A172 (cell line): ENCODE results near the gene CENPF. TPM values are rescaled to one million over a fixed set of nuclear protein-coding genes. Genes with fewer than 3 reads are reported as not detected.
"Not testable (repeated sequence)": the region's sequence is repeated elsewhere in the genome, so short reads cannot be mapped to it uniquely, and the experiment has no call there.

Experiments
- DNase-seq: peaks from one replicate; pipeline ENCODE4 v3.0.0-alpha.2; 2015; ENCODE audit warnings: low spot score
- total RNA-seq: library from RNA; depleted of rRNA; stranded (reverse); fragments of >200 nt; shearing (Covaris generic); gene quantifications from 2 replicates; pipeline ENCODE4 v1.2.3, GENCODE V29; 2014; rRNA removed

The CENPF gene, protein sequence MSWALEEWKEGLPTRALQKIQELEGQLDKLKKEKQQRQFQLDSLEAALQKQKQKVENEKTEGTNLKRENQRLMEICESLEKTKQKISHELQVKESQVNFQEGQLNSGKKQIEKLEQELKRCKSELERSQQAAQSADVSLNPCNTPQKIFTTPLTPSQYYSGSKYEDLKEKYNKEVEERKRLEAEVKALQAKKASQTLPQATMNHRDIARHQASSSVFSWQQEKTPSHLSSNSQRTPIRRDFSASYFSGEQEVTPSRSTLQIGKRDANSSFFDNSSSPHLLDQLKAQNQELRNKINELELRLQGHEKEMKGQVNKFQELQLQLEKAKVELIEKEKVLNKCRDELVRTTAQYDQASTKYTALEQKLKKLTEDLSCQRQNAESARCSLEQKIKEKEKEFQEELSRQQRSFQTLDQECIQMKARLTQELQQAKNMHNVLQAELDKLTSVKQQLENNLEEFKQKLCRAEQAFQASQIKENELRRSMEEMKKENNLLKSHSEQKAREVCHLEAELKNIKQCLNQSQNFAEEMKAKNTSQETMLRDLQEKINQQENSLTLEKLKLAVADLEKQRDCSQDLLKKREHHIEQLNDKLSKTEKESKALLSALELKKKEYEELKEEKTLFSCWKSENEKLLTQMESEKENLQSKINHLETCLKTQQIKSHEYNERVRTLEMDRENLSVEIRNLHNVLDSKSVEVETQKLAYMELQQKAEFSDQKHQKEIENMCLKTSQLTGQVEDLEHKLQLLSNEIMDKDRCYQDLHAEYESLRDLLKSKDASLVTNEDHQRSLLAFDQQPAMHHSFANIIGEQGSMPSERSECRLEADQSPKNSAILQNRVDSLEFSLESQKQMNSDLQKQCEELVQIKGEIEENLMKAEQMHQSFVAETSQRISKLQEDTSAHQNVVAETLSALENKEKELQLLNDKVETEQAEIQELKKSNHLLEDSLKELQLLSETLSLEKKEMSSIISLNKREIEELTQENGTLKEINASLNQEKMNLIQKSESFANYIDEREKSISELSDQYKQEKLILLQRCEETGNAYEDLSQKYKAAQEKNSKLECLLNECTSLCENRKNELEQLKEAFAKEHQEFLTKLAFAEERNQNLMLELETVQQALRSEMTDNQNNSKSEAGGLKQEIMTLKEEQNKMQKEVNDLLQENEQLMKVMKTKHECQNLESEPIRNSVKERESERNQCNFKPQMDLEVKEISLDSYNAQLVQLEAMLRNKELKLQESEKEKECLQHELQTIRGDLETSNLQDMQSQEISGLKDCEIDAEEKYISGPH (N-terminal part only)
- 149 and 175 TPM in 2 replicates for total RNA-seq

DNA sequence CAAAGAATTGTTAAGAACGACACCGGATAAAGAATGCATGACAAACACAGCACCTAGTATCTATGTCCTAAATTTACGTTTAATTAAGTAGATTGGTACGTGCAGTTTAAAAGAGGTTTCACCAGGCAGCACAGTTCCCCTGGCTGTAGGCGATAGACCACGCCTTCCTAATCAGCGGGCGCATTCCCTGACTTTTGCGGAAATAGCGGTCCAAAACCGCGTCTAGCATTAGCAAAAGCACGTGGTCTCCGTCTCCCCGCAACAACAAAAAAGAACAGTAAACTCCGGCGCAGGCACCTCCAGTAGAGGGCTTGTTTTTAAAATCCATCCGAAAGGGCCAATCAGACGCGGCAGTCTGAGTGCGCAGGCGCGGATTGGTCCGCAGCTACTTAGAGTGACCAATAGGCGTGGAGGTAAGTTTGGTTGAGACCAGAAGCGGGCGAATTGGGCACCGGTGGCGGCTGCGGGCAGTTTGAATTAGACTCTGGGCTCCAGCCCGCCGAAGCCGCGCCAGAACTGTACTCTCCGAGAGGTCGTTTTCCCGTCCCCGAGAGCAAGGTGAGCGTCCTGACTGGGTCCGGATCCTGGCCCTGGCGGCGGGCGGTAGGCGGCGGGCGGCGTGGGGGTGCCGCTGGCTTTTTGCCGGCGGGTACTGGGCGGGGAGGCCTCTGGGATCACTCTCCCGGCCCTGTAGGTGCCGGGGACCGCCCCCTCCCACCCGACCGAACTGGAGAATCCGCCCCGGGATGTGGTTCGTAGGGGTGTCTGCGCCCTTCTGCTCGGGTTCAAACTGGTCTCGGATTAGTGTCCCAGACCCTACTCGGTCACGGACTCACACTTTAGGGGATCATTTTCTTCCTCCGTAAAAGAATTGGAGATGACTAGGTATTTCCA lies at the start of gene CENPF:
TSS of gene CENPF (plus strand) at position 432 of the 894 bp plus-strand sequence. CDS start 10,560 bp downstream, outside the sequence.
- peak; percentile 100 for DNase-seq

DNA sequence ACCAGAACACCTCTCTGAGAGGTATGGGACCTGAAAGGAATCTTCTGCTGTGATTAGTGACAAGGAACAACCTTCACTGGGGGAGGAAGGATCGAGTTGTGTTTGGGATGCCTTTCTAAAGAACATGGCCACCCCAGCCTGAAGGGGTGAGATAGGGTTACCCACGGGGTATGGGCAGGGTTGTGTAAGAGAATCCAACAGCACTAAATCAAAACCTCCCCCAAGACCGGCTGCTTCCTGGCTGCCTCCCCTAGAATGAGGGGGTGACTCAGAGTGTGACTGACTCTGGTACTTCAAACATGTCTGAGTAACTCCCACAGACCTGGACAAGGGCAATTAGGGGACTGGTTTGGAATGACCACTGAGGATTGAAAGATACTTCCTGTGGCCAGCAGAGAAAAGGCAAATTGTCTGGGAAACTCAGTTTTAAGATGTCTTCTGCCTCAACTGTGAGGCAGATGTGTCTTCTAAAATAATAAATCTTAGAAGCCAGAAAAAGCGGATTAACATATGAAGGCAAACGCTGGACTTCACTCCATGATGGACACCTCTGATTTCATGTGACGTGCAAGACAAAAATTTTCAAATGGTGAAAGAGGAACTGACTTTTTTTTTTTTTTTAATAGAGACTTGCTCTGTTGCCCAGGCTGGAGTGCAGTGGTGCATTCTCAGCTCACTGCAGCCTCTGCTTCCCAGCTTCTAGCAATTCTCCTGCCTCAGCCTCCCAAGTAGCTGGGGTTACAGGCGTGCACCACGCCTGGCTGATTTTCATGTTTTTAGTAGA lies 44.9 kb upstream of the CENPF start:
- peak; percentile 98 for DNase-seq

DNA sequence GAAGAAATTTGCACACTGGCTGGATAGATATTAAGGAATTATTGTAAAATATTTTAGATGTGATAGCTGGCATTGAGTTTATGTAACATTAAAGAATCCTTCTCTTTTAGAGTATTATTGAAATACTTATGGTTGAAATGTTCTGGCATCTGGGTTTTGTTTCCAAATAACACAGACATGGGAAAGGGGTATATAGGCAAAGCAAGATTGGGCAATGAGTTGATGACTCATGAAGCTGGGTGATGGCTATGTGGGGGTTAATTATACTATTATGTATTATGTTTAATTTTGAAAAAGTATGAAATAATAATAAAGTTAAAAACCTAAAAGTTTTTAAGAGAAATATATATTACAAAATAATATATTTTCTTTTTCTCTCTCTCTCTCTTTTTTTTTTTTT lies 39.1 kb upstream of the CENPF start:
- no peak for DNase-seq

DNA sequence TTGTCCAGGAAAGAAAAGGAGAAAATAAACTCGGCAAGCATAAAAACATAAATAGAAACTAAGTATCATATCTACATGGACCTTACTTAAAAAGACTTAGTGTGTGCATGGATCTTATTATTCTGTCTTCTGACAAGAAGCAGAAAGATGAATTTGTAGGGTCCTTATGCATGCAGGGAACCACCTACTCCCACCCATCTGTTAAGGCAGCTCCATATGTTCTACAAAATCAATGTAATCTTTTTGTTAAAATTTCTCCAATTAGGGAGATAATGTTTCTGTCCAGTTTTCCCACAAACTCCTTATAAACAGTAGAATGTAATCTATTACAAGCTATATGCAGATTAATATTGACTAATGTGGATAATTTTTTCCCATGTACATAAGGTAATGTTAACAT lies 37.7 kb upstream of the CENPF start:
- DNase-seq = no peak

DNA sequence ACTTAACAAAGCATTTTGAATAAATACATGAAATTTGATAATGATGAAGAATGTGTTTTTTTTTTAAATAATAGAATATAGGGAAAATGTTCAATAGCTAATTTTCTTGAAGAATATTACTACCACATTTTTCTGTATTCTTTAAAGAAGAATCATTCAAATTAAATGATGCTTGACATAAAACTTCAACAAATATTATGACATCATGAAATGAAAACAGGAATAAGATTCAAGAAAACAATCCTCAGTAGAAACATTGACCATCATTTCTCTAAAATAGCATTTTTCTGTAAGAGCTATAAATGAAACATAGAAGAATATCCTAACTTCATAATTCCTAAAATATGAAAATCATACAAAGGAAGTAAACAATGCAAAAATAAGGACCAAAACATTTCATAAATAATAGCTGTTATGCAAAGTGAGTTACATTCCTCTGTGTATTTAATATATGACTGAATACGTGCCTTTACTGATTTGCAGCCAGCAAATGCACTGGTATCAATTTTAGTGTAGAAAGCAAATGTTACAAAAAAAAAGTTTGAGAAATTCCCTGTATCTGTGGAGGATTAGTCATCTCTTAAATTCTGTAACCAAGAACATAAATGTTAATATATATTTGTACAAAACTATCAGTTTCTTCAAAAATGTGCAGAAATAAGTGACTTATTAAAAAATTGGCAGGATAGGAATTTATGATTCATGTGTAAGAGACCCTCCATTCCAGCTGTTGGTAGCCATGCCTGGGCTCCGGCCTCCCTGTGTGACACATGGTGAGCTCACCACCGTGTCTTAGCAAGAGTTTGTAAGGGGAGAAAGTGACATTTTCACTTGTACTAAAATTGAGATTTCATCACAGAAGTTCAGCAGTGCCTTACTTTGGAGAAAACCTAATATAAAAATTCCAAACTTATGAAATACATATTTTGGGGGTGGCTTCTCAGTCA lies 36.6 kb upstream of the CENPF start:
- peak; percentile 54 for DNase-seq

DNA sequence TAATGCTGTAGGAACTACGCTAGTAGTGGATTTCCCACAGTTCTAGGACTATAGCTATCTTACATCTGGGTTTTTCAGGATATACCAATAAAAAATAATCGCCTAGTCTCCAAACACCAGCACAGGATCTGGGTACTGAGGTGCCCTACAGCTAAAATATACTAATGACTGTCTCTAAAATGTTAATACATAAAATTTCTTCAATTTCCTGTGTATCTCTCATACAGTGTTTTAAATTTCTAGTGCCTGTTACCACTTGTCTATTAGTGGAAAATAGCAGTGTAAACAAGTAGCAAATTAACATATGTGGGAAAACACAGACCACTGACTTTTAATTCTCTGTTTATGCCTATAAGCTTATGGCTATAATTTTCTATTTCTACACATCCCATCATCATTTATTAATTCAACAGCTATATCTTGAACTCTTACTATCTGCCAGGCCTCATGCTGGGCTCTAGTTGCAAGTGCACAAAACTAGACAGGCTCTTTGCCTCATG lies 35.5 kb upstream of the CENPF start:
- no peak for DNase-seq

DNA sequence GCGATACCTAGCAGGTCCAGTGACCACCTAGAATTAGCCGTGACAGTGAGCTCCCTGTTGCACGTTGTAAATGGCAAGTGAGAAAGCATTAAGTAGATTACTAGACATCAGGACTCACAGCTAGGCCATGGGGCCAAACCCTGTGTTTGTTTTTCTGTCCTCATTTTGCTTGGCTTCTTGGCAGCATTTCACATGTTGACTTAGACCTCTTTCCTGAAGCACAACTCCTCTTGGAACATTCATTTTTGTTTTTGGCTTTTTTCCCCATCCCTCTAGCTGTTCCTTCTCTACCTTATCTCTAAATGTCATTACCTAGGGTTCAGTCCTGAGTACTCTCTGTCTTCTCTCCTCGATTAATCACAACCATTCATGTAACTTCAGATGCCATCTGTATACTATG lies 34.7 kb upstream of the CENPF start:
- DNase-seq = no peak

DNA sequence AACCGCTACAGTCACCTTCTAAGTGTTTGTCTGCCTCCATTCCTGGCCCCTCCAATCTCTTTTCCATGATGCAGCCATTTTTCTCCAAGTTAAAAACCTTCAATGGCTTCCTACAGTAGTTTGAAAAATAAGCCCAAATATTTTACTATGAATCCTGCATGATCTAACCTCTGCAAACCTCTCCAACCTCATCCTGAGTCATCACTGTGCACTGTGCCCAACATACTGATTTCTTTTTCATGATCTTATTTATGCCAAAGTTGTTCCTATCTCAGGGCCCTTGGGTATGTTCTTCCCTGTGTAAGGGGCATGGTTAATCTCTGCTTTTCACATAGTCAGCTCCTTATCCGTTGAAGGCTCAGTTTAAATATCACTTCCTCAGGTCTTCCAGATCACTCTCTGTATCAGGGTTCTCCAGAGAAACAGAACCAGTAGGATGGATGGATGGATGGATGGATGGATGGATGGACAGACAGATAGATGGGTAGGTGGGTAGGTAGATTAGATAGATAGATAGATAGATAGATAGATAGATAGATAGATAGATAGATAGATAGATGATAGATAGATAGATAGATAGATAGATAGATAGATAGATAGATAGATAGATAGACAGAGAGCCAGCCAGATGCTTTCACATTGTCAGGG lies 33.5 kb upstream of the CENPF start:
- DNase-seq = peak; percentile 72

DNA sequence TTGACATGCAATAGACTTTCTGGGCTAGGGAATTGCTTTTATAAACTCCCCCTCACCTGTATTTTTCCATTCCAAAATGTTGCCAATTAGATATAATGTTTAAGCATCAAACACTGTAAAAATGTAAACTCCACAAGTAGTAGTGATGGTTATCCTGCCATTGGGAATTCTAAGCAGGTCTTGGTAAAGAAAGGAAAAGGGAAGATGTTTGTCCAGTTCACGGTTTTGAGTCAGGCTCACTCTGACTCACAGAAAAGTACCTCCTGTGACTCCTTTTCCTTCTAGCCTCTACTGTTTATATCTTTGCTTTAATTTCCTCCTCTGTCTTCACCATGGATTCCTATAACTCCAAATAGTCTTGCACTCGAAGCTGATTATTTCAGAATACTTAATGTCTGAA lies 32.6 kb upstream of the CENPF start:
- DNase-seq = peak; percentile 82

DNA sequence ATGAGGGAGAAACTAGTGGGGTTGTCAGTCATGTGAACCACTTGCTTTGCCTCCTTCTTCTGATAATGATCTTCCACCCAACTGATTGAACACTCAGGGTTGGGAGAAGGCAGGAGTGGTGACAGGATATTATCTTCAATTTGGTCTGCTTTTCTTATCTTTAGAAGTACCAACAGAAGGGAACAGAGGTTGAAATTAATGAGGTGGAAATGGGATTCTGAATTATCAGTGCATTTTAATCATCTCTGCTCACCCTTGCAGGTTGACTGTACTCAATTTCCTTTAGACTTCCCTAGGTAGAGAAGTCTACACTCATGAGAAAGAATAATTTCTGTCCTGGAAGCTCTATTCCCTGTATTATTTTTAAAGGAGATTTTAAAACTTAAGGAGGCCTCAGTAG lies 31.7 kb upstream of the CENPF start:
- no peak for DNase-seq

DNA sequence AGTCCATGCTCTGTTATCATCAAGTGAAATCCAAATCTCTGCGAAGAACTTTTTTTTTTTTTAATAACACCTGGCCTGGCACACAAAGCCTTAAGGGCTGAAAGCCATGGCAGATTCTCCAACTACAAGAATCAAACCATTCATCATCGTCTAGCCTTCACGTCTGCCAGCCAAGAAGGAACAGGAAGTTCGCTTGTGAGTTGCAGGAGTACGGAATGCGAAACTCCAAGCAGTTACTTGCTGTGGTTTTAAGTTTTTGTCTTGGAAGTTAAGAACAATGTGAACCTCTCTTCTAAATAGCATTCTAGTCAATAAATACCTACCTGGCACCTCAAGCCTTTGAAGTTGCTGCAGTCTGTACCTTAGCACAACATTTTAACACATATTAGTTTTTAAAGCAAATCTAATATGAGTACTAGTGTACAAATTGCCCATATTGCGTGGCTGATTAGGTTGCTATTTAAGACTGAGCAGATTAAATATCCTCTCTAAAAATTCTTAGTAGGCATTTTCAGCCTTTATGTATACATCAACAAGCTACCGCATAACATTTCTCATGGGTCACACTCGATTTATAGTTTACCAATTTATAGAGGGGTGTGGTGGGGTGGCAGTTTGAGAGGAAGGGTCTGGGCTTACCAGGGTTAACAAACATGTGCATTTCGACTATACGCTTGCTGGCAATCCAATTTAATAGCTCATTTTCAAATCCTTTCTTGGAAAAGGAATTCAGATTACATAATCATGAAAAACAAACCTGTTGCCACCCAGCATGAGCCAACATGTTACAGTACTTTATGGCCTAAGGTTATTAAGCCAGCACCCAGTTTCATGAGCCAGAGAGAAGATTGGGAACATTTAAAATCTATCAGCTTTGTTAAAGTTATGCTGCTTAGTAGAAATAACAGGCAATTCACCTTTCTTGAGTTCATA lies 29.3 kb upstream of the CENPF start:
- DNase-seq = peak; percentile 48

DNA sequence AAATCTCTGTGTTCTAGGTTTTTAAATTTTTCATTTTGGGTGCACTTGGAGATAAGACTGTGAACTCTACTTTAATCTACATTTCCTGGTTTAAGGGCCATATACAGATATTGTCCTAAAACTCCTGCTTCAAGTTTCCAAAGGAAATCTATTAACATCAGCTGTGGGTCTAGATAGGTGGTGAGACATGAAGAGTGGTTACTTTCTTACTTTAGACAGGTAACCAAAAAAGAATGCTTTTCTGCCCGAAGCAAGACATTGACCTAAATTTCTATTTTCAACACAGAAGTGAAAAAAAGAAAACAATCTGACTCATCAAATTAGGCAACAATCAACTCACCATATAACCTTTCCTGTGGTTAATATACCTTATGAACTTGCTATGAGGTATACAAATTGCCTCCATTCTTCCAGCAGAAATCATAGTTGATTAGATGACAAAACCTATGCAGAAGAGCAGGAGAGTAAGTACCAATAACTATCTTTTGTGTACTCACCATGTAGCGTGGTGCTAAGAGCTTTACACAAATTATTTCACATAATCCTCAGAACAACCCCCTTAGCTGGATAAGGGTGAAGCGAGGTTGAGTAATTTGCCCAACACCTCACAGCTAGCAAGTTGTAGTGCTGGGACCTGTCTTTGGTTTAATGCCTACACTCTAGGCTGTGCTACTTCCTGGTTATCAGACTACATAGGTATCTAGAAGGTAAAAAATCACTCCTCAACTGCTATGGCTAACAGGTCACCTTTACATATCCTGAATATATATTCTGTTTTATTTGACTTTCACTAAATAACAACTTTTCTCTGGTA lies 28.2 kb upstream of the CENPF start:
- no peak for DNase-seq

DNA sequence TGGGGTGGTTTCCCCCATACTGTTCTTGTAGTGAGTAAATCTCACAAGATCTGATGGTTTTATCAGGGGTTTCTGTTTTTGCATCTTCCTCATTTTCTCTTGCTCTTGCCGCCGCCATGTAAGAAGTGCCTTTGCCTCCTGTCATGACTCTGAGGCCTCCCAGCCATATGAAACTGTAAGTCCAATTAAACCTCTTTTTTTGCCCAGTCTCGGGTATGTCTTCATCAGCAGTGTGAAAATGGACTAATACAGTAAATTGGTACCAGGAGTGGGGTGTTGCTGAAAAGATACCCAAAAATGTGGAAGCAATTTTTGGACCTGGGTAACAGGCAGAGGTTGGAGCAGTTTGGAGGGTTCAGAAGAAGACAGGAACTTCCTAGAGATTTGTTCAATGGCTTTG lies 26.9 kb upstream of the CENPF start:
- not testable (repeated sequence) for DNase-seq

DNA sequence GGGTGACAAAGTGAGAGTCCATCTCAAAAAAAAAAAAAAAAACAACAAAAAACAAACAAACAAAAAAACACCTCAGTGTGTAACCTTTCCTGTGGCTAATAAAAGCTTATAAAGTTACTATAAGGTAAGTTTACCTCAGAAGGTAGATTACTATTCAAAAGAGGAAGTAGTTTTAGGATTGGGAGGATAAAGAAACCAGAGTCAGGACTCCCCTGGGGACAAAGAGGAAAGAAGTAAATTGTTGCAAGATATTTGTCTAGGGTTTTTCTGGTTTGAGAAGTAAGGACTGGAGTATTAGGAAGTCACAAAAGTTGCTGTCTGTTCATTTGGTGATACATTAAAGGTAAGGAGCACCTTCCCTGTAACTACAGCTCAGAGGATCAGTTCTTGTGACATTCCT lies 23.8 kb upstream of the CENPF start:
- no peak for DNase-seq

DNA sequence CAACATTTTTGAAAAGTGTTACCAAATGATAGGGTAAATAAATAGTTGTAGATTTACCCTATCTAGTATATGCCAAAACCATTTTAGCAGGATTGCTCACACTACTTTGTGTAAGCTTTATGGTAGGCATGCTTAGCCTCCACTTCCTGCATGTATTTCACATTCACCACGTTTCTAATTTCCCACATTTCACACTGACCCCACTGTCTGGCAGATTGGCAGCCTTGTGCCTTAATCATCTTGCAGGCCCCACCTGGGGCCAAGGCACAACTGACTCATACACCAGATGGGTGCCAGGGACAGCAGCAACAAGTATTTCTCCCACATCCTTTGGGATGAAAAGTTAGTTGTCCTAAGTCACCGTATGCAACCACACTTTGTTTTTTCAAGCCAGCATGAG lies 21.2 kb upstream of the CENPF start:
- peak; percentile 99 for DNase-seq

DNA sequence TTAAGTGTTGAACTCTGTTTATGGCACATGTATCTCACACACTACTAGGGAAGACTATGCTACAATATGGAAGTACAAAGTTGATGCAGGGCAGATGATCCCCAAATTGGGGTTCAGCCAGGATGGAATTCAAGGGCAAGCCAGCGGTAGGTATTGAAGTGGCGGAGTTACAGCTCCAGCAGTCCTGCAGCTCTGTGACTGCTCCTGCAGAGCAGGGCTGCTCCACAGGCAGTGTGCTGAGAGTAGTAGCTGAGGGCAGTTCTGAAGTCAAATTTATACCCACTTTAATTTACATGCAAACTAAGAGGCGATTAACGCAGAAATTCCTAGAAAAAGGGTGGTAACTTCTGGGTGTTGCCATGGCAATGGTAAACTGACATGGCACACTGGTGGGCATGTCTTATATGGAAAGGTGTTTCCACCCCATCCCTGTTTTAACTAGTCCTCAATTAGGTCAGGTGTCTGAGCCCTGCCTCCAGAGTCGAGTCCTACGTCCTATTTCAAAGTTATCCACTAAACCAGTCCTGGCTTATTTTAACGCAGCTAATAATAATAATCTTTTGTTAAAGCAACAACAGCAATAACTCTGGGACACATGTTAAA lies 20.6 kb upstream of the CENPF start:
- no peak for DNase-seq
